Activated CD4-positive, alpha-beta T cell treated with anti-CD3 and anti-CD28 coated beads, Interleukin-2, amount 50 U/mL, for 48 hours (primary cell): ENCODE data around the gene SLC1A5.
"Not testable (repeated sequence)": the region's sequence is repeated elsewhere in the genome, so short reads cannot be mapped to it uniquely, and the experiment has no call there.

ENCODE experiments used
- DNase-seq, 2 experiments: peaks; one replicate each; pipeline ENCODE4 v3.0.0-alpha.2; 2020

Gene SLC1A5

DNA sequence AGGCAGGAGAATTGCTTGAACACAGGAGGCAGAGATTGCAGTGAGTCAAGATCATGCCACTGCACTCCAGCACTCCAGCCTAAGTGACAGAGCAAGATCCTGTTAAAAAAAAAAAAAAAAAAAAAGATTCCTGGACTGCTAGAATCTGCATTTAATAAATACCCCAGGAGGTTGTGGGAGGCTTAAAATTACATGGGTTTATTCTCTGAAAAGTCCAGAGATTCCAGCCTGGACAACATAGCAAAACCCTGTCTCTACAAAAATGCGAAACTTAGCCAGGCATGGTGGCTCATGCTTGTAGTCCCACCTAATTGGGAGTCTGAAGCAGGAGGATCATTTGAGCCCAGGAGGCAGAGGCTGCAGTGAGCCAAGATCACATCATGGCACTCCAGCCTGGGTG lies 9.5 kb upstream of the SLC1A5 start:
- no peak for DNase-seq

DNA sequence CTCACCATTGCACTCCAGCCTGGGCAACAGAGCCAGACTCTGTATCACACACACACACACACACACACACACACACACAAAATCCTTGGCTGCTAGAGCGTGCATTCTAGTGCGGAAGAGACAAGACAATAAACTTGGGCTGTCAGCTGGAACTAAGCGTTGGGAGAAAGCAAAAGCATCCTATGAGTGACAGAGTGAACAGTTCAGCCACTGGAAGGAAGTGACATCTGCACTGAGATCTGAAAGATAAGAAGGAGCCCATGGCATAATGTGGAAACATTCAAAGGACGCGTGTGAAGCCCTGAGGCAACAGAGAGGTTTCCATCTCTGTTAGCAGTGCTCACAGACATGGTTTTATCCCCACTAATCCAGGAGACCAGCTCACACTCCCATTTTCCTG lies 3.5 kb upstream of the SLC1A5 start:
- no peak for DNase-seq

DNA sequence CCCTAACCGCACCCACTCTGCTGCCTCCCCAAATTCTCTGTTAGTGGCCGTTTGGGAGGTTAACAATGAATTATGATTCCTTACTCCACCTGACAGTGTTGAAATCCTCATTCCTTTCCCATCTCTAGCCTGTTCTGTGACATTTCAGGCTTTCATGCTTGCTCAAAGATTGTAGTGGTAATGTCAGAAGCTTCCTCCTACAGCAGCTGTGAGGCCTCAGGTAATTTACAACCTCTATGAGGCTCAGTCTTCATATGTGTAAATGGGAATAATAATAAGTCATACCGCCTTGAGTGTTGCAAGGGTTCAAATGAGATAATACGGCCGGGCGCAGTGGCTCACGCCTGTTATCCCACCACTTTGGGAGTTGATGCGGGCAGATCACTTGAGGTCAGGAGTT lies 977 bp upstream of the SLC1A5 start:
- no peak for DNase-seq

DNA sequence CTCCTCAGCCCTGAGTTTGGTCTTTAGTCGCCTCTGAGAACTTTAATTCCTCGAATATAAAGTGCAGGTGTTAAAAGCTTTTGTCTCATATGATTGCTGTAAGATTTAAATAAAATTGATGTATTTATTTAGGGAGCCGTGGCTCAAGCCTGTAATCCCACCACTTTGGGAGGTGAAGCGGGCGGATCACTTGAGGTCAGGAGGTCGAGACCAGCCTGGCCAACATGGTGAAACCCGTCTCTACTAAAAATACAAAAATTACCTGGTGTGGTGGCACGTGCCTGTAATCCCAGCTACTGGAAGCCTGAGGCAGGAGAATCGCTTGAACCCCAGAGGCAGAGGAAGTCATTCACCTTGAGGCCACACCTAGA lies 559 bp upstream of the SLC1A5 start:
- no peak for DNase-seq

DNA sequence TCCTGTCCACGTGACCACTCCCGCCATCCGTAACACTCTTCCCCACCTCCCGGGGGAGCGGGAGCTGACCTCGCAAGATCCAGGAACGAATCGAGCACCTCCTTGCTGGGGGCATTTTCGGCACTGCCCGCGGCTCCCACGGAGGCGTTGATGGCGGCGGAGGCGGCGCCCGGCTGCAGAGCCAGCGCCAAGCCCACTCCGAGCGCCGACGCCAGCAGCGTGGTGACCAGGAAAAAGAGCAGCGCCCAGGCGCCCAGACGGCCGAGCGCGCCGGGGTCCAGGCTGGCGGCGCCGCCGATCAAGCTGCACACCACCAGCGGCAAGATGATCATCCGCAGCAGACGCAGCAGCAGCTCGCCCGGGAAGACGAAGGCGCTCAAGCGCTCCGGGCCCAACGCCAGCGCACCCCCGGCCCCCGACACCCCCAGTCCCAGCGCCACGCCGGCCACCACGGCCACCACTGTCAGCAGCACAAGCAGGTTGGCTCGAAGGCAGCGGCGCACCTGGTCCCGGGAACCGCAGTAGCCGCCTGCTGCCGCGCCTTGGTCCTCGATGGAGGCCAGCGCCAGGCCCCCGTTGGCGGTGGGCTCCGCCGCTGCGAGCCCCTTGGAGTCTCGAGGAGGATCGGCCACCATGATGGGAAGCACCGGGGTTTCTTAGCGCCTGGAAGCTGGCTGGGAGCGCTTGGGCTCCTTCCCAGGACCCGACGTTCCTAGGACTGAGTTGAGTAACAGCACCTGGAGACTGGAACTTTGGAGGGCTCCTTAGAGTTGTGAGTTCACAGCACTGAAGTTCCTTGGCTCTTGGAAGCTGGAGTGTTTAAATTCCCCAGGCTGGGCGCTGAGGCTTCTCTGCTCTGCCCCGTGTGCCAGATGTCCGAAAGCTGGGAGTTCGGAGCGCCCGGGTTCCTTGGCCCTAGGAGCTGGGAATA lies 798 bp downstream of the SLC1A5 start:
- peak; percentile 42 to 56 for DNase-seq

DNA sequence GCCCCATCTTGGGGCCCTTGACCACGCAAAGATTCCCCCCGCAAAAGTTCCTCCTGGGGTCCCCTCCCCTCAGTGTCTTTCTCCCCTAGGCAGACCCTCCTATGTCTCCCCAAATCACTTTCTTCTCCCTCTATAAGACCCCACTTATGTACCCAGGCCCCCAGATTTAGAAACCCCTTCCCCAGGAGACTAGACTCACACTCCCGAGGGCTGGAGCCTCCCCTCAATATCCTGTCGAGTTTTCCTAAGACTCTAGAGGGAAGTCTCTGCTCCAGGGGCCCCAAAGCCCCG lies 1.4 kb downstream of the SLC1A5 start:
- no peak for DNase-seq

DNA sequence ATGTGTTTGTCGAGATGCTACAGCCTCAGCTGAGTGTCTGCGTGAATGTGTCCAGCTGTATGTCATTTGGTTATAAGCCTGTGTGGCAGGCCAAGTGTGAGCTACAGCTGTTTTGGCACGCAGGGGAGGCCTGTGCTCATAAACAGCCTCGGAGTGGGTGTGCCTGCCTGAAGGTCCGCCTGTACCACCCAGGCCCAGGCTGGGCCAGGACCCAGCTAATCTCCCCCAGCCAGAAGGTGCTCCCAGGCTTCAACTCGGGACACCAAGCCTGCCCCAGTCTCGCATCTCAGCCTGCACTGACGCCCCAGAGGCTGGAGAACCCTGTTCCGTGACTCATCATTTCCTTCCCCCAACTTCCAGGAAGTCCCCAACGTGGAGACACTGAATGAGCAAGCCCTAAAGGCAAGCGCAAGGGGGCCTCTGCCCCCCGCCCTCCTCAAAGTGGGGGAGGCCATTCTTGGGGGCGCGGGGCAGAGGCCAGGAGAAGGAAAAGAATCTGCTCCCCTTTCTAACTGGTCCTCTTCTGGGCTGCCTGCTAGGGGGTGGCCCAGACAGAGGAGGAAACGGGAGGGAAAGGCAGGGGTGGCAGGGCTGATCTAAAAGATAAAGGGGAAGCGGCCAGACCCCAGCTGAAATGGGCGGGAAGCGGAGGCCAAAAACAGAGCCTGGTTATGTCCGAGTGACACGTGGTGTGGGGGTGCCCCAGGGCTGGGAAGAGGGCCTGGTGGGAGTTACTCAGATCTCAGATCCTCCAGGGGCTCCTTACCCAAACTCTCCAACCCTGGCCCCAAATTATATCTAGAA lies 2.0 kb downstream of the SLC1A5 start:
- peak; percentile 82 to 87 for DNase-seq

DNA sequence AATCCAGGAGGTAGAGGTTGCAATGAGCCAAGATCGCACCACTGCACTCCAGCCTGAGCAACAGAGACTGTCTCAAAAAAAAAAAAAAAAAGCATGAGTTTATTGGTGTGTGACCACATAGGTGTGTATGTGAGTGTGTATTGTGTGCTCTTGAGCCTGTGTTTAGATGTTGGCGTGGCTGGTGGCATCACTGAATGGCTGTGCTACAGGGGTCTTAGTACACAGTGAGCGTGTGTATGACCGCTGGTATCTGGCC lies 2.5 kb downstream of the SLC1A5 start:
- no peak for DNase-seq

DNA sequence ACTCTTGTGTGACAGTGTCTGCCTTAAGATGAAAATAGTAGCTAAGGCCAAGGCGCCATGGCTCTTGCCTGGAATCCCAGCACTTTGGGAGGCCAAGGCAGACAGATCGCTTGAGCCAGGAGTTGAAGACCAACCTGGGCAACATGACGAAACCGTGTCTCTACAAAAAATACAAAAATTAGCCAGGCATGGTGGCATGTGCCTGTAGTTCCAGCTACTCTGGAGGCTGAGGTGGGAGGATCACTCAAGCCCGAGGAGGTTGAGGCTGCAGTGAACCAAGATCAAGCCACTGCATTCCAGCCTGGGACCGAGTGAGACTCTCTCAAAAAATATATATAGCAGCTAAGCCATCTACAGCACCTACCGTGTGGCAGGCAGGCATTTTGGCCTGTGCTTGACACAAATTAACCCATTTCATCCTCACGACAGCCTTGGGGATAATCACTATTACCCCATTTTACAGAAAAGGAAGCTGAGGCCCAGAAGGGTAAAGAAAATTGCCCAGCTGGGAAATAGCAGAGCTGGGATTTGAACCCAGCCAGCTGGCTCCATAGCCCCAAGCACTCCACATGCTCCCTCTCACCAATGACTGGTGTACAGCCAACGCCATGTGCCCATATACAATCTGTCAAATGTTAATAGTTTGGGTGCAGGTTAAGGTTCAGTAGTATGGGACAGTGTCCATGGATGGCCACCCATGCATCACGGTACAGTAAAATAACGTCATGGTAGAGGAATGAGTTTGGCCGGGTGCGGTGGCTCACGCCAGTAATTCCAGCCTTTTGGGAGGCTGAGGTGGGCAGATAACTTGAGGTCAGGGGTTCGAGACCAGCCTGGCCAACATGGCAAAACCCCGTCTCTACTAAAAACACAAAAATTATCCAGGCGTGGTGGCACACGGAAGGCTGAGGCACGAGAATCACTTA lies 3.1 kb downstream of the SLC1A5 start:
- DNase-seq, result peak in 1 of 2 experiments; percentile 26

DNA sequence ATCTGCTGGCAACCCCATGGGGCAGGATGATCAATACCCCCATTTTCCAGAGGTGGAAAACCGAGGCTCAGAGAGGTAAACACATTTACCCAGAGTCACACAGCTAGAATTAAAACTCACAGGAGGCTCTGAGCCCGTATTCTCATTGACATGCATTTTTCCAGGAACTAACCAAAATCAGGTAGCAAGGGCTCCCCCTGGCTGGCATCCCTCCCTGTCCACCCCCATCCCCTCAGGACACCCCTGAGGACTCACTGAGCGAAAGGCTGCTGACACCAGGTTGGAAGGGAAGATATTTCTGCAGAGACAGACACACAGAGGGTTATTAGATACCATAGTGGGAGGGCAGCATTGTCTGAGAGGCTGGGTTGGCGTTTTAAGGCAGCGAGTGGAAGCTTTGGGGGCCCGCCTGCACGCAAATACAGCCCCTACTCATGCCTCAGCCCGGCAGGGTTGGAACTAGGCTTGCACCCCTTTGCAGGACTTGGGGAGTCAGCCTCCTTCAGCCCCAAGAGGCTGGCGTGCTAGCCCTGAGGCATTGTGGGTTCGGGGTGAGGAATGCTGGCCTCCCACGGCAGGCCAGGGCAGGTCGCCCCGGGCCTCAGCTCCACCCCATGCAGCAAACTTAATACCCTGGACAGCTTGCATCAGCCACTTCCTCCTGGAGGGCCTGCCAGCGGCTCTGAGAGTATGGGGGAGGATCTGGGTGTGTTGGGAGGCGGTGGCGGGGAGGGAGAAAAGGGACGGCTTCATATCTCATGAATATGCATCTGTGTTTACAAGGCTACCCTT lies 3.9 kb downstream of the SLC1A5 start:
- DNase-seq, result peak; percentile 74 to 80

DNA sequence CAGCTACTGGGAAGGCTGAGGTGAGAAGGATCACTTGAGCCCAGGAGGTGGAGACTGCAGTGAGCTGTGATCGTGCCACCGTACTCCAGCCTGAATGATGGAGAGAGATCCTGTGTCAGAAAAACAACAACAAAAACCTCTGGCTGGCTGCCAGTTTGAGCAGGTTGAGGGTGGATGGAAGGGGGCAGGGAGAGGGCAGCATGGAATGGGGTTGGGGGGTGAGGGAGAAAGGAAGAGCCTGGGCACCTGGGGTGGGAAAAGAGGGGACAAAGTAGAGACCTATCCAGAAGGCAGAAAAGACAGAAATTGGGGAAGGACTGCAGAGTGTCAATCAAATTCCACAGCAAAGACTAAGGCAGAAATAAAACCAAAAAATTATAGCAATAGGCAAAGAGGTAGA lies 4.7 kb downstream of the SLC1A5 start:
- no peak for DNase-seq

DNA sequence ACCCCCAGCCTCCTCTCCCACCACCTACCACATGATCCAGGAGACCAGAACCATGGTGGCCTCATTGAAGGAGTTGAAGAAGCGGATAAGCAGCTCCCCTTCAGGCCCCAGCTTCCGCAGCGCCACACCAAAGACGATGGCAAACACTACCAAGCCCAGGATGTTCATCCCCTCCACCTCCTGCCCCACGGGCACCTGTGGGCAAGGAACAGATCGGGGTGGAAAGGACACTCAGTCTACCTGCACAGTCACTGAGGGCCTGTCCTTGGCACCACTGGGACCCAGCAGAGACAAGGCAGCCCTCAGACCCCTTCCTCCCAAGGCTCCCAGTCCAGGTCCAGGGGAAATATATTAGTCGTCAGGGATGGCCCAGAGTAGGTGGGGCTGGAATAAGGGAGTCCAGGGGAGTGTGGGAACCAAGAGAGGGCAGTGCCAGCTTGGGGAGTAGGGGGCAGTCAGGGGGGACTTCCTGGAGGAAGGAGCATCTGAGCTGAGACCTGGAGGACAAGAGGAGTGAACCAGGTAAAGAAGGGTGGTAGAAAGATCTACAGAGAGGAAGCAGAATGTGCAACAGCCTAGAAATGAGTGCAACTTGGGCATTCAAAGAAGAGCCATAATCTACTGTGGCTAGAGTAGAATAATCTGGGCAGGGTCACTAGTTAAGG lies 5.9 kb downstream of the SLC1A5 start:
- DNase-seq, result no peak

DNA sequence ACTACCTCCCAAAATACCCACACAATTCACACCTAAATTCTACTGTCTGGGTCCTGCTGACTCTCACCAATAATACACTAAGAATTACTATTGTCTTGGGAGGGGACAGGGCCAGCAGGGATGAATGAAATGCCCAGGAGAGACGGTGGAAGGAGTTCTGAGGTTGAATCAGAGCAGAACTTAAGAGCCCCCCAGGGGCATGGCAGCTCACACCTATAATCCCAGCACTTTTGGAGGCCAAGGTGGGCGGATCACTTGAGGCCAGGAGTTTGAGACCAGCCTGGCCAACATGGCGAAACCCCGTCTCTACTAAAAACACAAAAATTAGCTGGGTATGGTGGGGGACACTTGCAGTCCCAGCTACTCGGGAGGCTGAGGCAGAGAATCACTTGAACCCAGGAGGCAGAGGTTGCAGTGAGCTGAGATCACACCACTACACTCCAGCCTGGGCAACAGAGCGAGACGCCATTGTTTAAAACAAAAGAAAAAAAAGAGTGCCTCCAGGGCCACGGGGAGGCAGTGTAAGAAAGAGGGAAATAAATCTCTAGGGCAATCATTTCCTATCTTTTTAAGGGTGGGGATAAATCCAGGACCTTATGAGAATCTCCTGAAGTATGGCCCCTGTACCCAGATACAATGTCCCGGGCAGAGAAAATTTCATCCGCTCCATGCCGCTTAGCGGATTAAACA lies 10.3 kb downstream of the SLC1A5 start:
- not testable (repeated sequence) for DNase-seq

DNA sequence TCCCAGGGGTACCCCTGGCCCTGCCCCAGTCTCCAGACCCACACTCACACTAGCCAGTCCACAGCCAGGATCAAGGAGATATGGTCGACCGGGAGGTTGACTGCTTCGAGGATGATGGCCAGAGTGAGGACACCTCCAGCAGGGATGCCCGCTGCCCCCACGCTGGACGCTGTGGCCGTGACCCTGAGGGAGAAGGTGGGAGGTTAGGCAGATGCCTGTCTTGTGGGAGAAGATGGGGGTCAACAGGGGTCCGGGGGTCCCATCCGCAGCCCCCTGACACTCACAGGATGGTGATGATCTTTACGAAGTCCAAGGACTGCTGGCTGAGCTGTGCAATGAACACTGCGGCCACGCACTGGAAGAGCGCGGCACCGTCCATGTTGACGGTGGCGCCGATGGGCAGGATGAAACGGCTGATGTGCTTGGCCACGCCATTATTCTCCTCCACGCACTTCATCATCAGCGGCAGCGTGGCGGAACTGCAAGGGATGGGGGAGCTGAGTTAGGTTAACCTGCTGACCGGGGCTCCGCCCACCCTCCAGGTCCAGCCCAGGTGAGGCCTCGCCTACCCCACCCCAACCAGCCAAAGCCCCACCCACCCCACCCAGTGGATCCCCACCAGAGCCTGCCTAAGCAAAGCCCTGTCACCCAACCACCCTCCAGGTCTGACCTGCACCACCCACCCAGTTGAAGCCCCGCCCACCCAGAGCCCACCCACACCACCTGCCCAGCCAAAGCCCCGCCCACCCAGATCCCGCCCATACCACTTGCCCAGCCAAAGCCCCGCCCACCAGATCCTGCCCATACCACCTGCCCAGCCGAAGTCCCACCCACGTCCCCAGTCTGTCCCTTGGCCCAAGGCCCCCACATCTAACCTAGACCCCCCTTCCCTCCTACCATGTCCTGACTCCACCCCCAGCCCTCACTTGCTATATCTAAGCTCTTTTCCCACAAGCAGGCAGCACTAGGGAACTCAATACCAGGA lies 11.2 kb downstream of the SLC1A5 start:
- peak in 1 of 2 experiments; percentile 32 for DNase-seq

DNA sequence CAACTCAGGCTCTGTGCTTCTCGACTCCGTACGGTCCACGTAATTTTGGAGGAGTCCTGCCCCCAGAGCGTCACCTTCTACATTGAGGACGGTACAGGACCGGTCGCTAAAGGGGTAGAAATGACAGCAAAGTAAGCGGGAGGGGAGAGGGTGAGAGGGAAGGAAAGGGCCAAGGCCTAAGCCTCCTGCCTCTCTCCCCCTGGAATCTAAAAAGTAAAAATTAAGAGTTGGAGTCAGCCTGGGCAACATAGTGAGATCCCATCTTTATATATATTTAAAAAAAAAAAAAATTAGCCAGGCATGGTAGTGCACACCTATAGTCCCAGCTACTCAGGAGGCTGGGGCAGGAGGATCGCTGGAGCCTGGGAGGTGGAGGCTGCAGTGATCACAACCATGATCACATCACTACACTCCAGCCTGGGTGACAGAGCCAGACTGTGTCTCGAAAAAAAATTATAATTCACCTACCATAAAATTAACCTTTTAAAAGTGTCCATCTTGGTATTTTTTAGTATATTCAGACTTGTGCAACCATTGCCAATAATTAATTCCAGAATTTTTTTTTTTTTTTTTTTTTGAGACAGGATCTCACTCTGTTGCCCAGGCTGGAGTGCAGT lies 12.6 kb downstream of the SLC1A5 start:
- no peak for DNase-seq

DNA sequence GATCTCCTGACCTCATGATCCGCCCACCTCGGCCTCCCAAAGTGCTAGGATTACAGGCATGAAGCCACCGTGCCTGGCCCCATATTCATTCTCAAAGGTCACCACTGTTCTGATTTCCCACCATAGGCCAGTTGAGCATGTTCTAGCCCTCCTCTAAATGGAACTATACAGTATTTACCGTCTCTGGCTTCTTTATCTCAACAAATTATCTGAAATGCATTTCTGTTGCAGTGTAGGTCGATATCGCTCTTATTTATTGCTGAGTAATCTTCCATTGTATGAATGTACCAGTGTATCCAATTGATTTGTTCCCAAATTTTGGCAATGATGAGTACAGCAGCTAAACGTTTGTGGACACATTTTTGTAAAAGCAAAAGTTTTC lies 15.4 kb downstream of the SLC1A5 start:
- DNase-seq, result no peak

DNA sequence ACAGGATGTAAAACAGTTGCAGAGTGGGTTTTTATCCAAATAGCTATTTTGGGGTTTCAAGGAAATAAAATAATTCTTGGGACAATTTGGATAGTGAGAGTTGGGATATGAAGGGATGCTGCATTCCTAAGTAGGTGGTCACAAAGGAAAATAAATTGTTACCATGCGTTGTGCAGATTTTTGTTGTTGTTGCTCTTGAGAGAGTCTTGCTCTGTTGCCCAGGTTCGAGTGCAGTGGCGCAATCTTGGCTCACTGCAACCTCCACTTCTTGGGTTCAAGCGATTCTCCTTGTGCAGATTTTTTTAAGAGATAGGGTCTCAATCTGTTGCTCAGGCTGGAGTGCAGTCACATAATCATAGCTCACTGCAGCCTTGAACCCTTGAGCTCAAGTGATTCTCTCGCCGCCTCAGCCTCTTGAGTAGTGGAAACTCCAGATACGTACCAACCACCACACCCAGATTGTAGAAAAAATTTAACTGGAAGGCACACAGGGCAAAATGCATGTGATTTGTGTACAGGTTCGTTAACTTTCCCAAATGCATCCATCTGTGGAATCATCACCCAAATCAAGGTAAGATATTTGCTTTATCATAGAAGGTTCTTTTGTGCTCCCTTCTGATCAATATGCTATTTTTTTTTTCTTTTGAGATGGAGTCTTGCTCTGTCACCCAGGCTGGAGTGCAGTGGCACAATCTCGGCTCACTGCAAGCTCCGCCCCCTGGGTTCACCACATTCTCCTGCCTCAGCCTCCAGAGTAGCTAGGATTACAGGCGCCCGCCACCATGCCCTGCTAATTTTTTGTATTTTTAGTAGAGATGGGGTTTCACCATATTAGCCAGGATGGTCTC lies 16.0 kb downstream of the SLC1A5 start:
- DNase-seq, result peak in 1 of 2 experiments; percentile 26

DNA sequence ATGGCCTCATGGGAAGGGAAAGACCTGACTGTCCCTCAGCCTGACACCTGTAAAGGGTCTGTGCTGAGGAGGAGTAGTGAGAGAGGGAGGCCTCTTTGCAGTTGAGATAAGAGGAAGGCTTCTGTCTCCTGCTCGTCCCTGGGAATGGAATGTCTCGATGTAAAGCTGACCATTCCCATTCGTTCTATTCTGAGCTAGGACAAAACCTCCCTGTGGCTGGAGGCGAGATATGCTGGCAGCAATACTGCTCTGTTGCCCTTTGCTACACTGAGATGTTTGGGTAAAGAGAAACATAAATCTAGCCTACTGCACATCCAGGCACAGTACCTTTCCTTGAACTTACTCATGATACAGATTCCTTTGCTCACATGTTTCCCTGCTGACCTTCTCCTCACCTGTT lies 19.6 kb downstream of the SLC1A5 start:
- DNase-seq, result not testable (repeated sequence)
